ENCODE data around the gene CDHR2. TPM values are rescaled to one million over a fixed set of nuclear protein-coding genes. Genes with fewer than 3 reads are reported as not detected.

Gene CDHR2
- total RNA-seq, 1 experiment from 2014 or later, result 0.10 TPM

DNA sequence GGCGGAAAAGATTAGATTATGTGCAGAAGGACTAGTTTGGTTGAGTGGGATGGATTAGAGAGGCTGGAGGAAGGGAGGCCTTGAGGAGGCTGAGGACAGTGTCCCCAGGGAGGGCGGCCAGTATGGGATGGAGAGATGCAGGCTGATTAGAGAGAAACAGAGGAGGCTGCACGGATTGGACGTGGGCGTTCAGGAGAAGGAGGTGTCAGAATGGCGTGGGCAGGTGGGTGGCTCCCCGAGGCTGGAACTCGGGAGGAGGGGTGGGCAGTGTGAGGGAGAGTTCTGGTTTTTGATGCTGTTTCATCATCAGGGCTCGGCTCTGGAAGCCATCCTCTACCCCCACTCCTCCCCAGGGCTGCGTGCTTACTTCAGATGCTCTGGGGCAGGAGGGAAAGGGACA is 13.0 kb downstream of the CDHR2 start:
- no peak for TF ChIP-seq SRF (IDR thresholded peaks at IDR 0.05; ENCODE audit: low read depth)
- TF ChIP-seq EZH2phosphoT487 (IDR thresholded peaks at IDR 0.05; ENCODE audit: borderline replicate concordance), result no peak
- no peak for TF ChIP-seq EGR1 (IDR thresholded peaks at IDR 0.05; ENCODE audit: low read depth)
- TF ChIP-seq, protein P1, sequence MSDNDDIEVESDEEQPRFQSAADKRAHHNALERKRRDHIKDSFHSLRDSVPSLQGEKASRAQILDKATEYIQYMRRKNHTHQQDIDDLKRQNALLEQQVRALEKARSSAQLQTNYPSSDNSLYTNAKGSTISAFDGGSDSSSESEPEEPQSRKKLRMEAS (IDR thresholded peaks at IDR 0.05), result no peak
- no peak for TF ChIP-seq CBX3 (IDR thresholded peaks at IDR 0.05; ENCODE audit: low read depth)
- TF ChIP-seq SIN3A (IDR thresholded peaks at IDR 0.05; ENCODE audit: low read depth), result no peak
- TF ChIP-seq, protein P2, sequence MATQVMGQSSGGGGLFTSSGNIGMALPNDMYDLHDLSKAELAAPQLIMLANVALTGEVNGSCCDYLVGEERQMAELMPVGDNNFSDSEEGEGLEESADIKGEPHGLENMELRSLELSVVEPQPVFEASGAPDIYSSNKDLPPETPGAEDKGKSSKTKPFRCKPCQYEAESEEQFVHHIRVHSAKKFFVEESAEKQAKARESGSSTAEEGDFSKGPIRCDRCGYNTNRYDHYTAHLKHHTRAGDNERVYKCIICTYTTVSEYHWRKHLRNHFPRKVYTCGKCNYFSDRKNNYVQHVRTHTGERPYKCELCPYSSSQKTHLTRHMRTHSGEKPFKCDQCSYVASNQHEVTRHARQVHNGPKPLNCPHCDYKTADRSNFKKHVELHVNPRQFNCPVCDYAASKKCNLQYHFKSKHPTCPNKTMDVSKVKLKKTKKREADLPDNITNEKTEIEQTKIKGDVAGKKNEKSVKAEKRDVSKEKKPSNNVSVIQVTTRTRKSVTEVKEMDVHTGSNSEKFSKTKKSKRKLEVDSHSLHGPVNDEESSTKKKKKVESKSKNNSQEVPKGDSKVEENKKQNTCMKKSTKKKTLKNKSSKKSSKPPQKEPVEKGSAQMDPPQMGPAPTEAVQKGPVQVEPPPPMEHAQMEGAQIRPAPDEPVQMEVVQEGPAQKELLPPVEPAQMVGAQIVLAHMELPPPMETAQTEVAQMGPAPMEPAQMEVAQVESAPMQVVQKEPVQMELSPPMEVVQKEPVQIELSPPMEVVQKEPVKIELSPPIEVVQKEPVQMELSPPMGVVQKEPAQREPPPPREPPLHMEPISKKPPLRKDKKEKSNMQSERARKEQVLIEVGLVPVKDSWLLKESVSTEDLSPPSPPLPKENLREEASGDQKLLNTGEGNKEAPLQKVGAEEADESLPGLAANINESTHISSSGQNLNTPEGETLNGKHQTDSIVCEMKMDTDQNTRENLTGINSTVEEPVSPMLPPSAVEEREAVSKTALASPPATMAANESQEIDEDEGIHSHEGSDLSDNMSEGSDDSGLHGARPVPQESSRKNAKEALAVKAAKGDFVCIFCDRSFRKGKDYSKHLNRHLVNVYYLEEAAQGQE (IDR thresholded peaks at IDR 0.05; ENCODE audit: low read depth), result no peak
- TF ChIP-seq POLR2A (IDR thresholded peaks at IDR 0.05; ENCODE audit: borderline replicate concordance, extremely low read depth, insufficient read depth, insufficient read length), result no peak
- TF ChIP-seq RAD21 (IDR thresholded peaks at IDR 0.05; ENCODE audit: low read depth), result no peak
- no peak for TF ChIP-seq SP1 (IDR thresholded peaks at IDR 0.05; ENCODE audit: low read depth)
- TF ChIP-seq POLR2AphosphoS5 (IDR thresholded peaks at IDR 0.05; ENCODE audit: low read depth, low read length), result no peak
- no peak for TF ChIP-seq JUND (IDR thresholded peaks at IDR 0.05)
- TF ChIP-seq, protein P3, sequence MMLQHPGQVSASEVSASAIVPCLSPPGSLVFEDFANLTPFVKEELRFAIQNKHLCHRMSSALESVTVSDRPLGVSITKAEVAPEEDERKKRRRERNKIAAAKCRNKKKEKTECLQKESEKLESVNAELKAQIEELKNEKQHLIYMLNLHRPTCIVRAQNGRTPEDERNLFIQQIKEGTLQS (IDR thresholded peaks at IDR 0.05), result no peak
- TF ChIP-seq, protein P4, sequence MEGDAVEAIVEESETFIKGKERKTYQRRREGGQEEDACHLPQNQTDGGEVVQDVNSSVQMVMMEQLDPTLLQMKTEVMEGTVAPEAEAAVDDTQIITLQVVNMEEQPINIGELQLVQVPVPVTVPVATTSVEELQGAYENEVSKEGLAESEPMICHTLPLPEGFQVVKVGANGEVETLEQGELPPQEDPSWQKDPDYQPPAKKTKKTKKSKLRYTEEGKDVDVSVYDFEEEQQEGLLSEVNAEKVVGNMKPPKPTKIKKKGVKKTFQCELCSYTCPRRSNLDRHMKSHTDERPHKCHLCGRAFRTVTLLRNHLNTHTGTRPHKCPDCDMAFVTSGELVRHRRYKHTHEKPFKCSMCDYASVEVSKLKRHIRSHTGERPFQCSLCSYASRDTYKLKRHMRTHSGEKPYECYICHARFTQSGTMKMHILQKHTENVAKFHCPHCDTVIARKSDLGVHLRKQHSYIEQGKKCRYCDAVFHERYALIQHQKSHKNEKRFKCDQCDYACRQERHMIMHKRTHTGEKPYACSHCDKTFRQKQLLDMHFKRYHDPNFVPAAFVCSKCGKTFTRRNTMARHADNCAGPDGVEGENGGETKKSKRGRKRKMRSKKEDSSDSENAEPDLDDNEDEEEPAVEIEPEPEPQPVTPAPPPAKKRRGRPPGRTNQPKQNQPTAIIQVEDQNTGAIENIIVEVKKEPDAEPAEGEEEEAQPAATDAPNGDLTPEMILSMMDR (IDR thresholded peaks at IDR 0.05 in 2 of 3, conservative IDR thresholded peaks at IDR 0.05 in 1 of 3; ENCODE audit: borderline replicate concordance in 1 of 3, insufficient read depth in 1 of 3, low read depth in 2 of 3, low read length in 2 of 3), result no peak
- no peak for TF ChIP-seq TCF7L2 (IDR thresholded peaks at IDR 0.05; ENCODE audit: borderline replicate concordance, extremely low read depth, insufficient read depth, insufficient read length)
- TF ChIP-seq, protein P5, sequence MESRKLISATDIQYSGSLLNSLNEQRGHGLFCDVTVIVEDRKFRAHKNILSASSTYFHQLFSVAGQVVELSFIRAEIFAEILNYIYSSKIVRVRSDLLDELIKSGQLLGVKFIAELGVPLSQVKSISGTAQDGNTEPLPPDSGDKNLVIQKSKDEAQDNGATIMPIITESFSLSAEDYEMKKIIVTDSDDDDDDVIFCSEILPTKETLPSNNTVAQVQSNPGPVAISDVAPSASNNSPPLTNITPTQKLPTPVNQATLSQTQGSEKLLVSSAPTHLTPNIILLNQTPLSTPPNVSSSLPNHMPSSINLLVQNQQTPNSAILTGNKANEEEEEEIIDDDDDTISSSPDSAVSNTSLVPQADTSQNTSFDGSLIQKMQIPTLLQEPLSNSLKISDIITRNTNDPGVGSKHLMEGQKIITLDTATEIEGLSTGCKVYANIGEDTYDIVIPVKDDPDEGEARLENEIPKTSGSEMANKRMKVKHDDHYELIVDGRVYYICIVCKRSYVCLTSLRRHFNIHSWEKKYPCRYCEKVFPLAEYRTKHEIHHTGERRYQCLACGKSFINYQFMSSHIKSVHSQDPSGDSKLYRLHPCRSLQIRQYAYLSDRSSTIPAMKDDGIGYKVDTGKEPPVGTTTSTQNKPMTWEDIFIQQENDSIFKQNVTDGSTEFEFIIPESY (IDR thresholded peaks at IDR 0.05; ENCODE audit: extremely low read depth, insufficient replicate concordance, low read length), result no peak
- no peak for TF ChIP-seq ELF1 (IDR thresholded peaks at IDR 0.05; ENCODE audit: borderline replicate concordance, low read depth)
- no peak for TF ChIP-seq EZH2 (IDR thresholded peaks at IDR 0.05)
- TF ChIP-seq FOSL1 (IDR thresholded peaks at IDR 0.05; ENCODE audit: low read depth), result no peak
- Histone ChIP-seq H3K9me2 (ENCODE audit: insufficient read depth) (no peaks in the 10 kb centered on the region), H3K9ac (ENCODE audit: low read length) (no peak overlapping the region), H3K27ac (ENCODE audit: low read depth, low read length) (no peak overlapping the region), H3K36me3 (ENCODE audit: control insufficient read depth in 1 of 2, insufficient read depth in 2 of 2, low read length in 2 of 2) (no peaks in the 10 kb centered on the region), H3K4me1 (ENCODE audit: control insufficient read depth in 1 of 2, insufficient read depth in 2 of 2, low read length in 2 of 2) (0 out of 4 replicates have a peak, but pooled peaks cover 2 to 5% of the 10 kb centered on the region in 2 experiments), H3K9me3 (ENCODE audit: control insufficient read depth in 1 of 2, insufficient read depth in 1 of 2, low read depth in 1 of 2, low read length in 2 of 2) (no peaks in the 10 kb centered on the region), H3K4me2 (ENCODE audit: low read length) (no peak overlapping the region), H3K27me3 (ENCODE audit: insufficient read depth, low read length) (no peaks in the 10 kb centered on the region), H3K79me2 (ENCODE audit: insufficient read depth, low read length) (no peaks in the 10 kb centered on the region), H3K4me3 (replicated peaks in 1 of 2; ENCODE audit: low read depth in 1 of 2, low read length in 2 of 2) (no peak overlapping the region), H4K20me1 (ENCODE audit: insufficient read depth) (no peaks in the 10 kb centered on the region), H2AFZ (ENCODE audit: low read depth, low read length, poor library complexity, severe bottlenecking) (no peak overlapping the region)
- intact Hi-C loops (cut with micrococcal nuclease), result no loop called here
- BruUV-seq (replicated peaks), result no TSS peak
- ATAC-seq, result no peak
- RAD21 ChIA-PET (ENCODE audit: low non-redundant PET in 1 of 2, low total read pairs in 2 of 2, uncharacterized antibody in 2 of 2, unreplicated experiment in 2 of 2), result no interaction called here
- POLR2A ChIA-PET, result no interaction called here
- no peak for DNase-seq (ENCODE audit: low read depth, low spot score)
- CTCF ChIA-PET, result no interaction called here

Data from HCT116 (cell line).